Measurements from ENCODE around the gene IL17A. TPM values are rescaled to one million over a fixed set of nuclear protein-coding genes. Genes with fewer than 3 reads are reported as not detected.
"Not testable (repeated sequence)": the region's sequence is repeated elsewhere in the genome, so short reads cannot be mapped to it uniquely, and the experiment has no call there.

IL17A gene
- total RNA-seq, 4 donors from 2014 or later, result not detected

- in situ Hi-C loops (cut with MboI; ENCODE audit: low pct_ligation_motif_present in 1 of 4, low pct_unique_long_range_greater_than_20kb in 1 of 4, low sequenced_read_pairs in 3 of 4) (no loop called here), intact Hi-C loops (cut with DNase I; ENCODE audit: low total_unique reads) (no loop called here)
- Histone ChIP-seq H3K27me3 (no peaks in the 10 kb centered on the region), H3K9me3 (no peaks in the 10 kb centered on the region), H3K27ac (no peak overlapping the region), H3K36me3 (no peaks in the 10 kb centered on the region), H3K4me1 (no peaks in the 10 kb centered on the region), H3K4me3 (no peak overlapping the region)
- 92 to 100% methylated on average over 1 of the region's 1 CpG for WGBS, 2 donors (ENCODE audit: low coverage in 1 of 2)
- no peak for DNase-seq
- TF ChIP-seq POLR2A (IDR thresholded peaks at IDR 0.05) (no peak), POLR2AphosphoS5 (IDR thresholded peaks at IDR 0.05) (no peak), CTCF (IDR thresholded peaks at IDR 0.05) (no peak), EP300 (IDR thresholded peaks at IDR 0.05; ENCODE audit: low read depth) (no peak)
Measured at GRCh38 chr6:52187098-52187497, 923 bp downstream of the IL17A start.

GRCh38 chr6:52189974-52190373 lies 3.8 kb downstream of the IL17A start:
- no peak overlapping the region for H3K4me3 ChIP-seq
- H3K36me3 ChIP-seq, result no peaks in the 10 kb centered on the region
- H3K9me3 ChIP-seq, result no peaks in the 10 kb centered on the region
- intact Hi-C loops (cut with DNase I; ENCODE audit: low total_unique reads) (no loop called here), in situ Hi-C loops (cut with MboI; ENCODE audit: low pct_ligation_motif_present in 1 of 4, low pct_unique_long_range_greater_than_20kb in 1 of 4, low sequenced_read_pairs in 3 of 4) (no loop called here)
- H3K4me1 ChIP-seq, result no peaks in the 10 kb centered on the region
- no peak for TF ChIP-seq CTCF (IDR thresholded peaks at IDR 0.05)
- no peak for TF ChIP-seq POLR2AphosphoS5 (IDR thresholded peaks at IDR 0.05)
- no peak for TF ChIP-seq EP300 (IDR thresholded peaks at IDR 0.05; ENCODE audit: low read depth)
- TF ChIP-seq POLR2A (IDR thresholded peaks at IDR 0.05), result no peak
- 94 to 100% methylated on average over 2 of the region's 2 CpGs for WGBS, 2 donors (ENCODE audit: low coverage in 1 of 2)
- no peak for DNase-seq
- no peak overlapping the region for H3K27ac ChIP-seq
- no peaks in the 10 kb centered on the region for H3K27me3 ChIP-seq

GRCh38 chr6:52190409-52190808 lies 4.2 kb downstream of the IL17A start:
- H3K27me3 ChIP-seq, result no peaks in the 10 kb centered on the region
- no peak overlapping the region for H3K4me3 ChIP-seq
- H3K9me3 ChIP-seq, result no peaks in the 10 kb centered on the region
- DNase-seq, result no peak
- intact Hi-C loops (cut with DNase I; ENCODE audit: low total_unique reads) (no loop called here), in situ Hi-C loops (cut with MboI; ENCODE audit: low pct_ligation_motif_present in 1 of 4, low pct_unique_long_range_greater_than_20kb in 1 of 4, low sequenced_read_pairs in 3 of 4) (no loop called here)
- no peak overlapping the region for H3K27ac ChIP-seq
- no peak for TF ChIP-seq EP300 (IDR thresholded peaks at IDR 0.05; ENCODE audit: low read depth)
- WGBS, 2 donors (ENCODE audit: low coverage in 1 of 2), result 61 to 91% methylated on average over 3 of the region's 3 CpGs
- no peaks in the 10 kb centered on the region for H3K4me1 ChIP-seq
- H3K36me3 ChIP-seq, result no peaks in the 10 kb centered on the region

GRCh38 chr6:52191824-52192223 lies 5.6 kb downstream of the IL17A start:
- Histone ChIP-seq H3K4me1 (no peaks in the 10 kb centered on the region), H3K9me3 (no peaks in the 10 kb centered on the region), H3K36me3 (no peaks in the 10 kb centered on the region), H3K27ac (no peak overlapping the region), H3K4me3 (no peak overlapping the region), H3K27me3 (no peaks in the 10 kb centered on the region)
- intact Hi-C loops (cut with DNase I; ENCODE audit: low total_unique reads) (no loop called here), in situ Hi-C loops (cut with MboI; ENCODE audit: low pct_ligation_motif_present in 1 of 4, low pct_unique_long_range_greater_than_20kb in 1 of 4, low sequenced_read_pairs in 3 of 4) (no loop called here)
- no peak for DNase-seq
- 50 to 51% methylated on average over 2 to 3 of the region's 3 CpGs for WGBS, 2 donors (ENCODE audit: low coverage in 1 of 2)
- no peak for TF ChIP-seq EP300 (IDR thresholded peaks at IDR 0.05; ENCODE audit: low read depth)
- TF ChIP-seq POLR2AphosphoS5 (IDR thresholded peaks at IDR 0.05), result no peak
- TF ChIP-seq CTCF (IDR thresholded peaks at IDR 0.05), result no peak
- no peak for TF ChIP-seq POLR2A (IDR thresholded peaks at IDR 0.05)

GRCh38 chr6:52195886-52196285 lies 9.7 kb downstream of the IL17A start:
- 31 to 34% methylated on average over 2 of the region's 2 CpGs for WGBS, 2 donors (ENCODE audit: low coverage in 1 of 2)
- H3K9me3 ChIP-seq, result no peaks in the 10 kb centered on the region
- H3K27me3 ChIP-seq, result no peaks in the 10 kb centered on the region
- DNase-seq, result no peak
- no peak overlapping the region for H3K27ac ChIP-seq
- H3K36me3 ChIP-seq, result no peaks in the 10 kb centered on the region
- no peaks in the 10 kb centered on the region for H3K4me1 ChIP-seq
- in situ Hi-C loops (cut with MboI; ENCODE audit: low pct_ligation_motif_present in 1 of 4, low pct_unique_long_range_greater_than_20kb in 1 of 4, low sequenced_read_pairs in 3 of 4) (no loop called here), intact Hi-C loops (cut with DNase I; ENCODE audit: low total_unique reads) (no loop called here)
- TF ChIP-seq EP300 (IDR thresholded peaks at IDR 0.05; ENCODE audit: low read depth), result no peak
- TF ChIP-seq CTCF (IDR thresholded peaks at IDR 0.05), result no peak
- TF ChIP-seq POLR2AphosphoS5 (IDR thresholded peaks at IDR 0.05), result no peak
- no peak for TF ChIP-seq POLR2A (IDR thresholded peaks at IDR 0.05)
- no peak overlapping the region for H3K4me3 ChIP-seq

GRCh38 chr6:52200088-52200487 lies 13.9 kb downstream of the IL17A start:
- in situ Hi-C loops (cut with MboI; ENCODE audit: low pct_ligation_motif_present in 1 of 4, low pct_unique_long_range_greater_than_20kb in 1 of 4, low sequenced_read_pairs in 3 of 4); H3K27ac ChIP-seq; intact Hi-C loops (cut with DNase I; ENCODE audit: low total_unique reads); H3K9me3 ChIP-seq; H3K4me1 ChIP-seq; H3K4me3 ChIP-seq; DNase-seq; H3K27me3 ChIP-seq; H3K36me3 ChIP-seq: not testable (repeated sequence)
- WGBS, 2 donors (ENCODE audit: low coverage in 1 of 2), result 30 to 49% methylated on average over 2 to 5 of the region's 5 CpGs
